GM20000 (cell line): ENCODE results near the gene RAD51.

Experiments
- DNase-seq: peaks from one replicate; pipeline ENCODE4 v3.0.0; 2012; ENCODE audit warnings: low spot score
- TF ChIP-seq, protein P1 (sequence below): IDR thresholded peaks from 2 replicates; pipeline ENCODE4 v1.5.1; 2012; ENCODE audit warnings: mild to moderate bottlenecking, control low read depth; ENCODE audit errors: extremely low read depth, missing control alignments

Gene RAD51

DNA sequence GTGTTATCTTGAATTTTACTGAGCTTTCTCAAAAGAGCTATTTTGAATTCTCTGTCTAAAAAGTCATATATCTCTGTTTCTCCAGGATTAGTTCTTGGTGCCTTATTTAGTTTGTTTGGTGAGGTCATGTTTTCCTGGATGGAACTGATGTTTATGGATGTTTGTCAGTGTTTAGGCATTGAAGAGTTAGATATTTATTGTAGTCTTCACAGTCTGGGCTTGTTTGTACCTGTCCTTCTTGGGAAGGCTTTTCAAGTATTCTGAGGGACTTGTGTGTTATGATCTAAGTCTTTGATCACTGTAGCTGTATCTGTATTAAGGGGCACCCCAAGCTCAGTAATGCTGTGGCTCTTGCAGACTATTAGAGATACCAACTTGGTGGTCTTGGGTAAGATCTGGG lies 10.6 kb upstream of the RAD51 start:
- no peak for DNase-seq
- TF ChIP-seq, protein P1, sequence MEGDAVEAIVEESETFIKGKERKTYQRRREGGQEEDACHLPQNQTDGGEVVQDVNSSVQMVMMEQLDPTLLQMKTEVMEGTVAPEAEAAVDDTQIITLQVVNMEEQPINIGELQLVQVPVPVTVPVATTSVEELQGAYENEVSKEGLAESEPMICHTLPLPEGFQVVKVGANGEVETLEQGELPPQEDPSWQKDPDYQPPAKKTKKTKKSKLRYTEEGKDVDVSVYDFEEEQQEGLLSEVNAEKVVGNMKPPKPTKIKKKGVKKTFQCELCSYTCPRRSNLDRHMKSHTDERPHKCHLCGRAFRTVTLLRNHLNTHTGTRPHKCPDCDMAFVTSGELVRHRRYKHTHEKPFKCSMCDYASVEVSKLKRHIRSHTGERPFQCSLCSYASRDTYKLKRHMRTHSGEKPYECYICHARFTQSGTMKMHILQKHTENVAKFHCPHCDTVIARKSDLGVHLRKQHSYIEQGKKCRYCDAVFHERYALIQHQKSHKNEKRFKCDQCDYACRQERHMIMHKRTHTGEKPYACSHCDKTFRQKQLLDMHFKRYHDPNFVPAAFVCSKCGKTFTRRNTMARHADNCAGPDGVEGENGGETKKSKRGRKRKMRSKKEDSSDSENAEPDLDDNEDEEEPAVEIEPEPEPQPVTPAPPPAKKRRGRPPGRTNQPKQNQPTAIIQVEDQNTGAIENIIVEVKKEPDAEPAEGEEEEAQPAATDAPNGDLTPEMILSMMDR, result no peak

DNA sequence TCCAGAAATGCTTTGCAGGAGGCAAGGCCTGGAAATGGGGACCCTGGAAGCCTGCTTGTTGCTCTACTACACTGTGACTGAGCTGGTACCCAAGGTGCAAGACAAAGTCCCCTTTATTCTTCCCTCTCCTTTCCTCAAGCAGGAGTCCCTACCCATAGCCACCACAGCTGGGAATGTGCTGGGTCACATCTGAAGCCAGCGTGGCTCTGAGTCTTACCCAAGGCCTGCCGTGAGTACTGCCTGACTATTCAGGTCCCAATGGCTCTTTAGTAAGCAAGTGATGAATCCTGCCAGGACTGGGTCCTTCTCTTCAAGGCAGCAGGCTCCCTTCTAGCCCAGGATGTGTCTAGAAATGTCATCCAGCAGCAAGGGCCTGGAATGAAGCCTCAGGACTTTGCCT lies 9.6 kb upstream of the RAD51 start:
- TF ChIP-seq, protein P1, result no peak
- DNase-seq, result no peak

DNA sequence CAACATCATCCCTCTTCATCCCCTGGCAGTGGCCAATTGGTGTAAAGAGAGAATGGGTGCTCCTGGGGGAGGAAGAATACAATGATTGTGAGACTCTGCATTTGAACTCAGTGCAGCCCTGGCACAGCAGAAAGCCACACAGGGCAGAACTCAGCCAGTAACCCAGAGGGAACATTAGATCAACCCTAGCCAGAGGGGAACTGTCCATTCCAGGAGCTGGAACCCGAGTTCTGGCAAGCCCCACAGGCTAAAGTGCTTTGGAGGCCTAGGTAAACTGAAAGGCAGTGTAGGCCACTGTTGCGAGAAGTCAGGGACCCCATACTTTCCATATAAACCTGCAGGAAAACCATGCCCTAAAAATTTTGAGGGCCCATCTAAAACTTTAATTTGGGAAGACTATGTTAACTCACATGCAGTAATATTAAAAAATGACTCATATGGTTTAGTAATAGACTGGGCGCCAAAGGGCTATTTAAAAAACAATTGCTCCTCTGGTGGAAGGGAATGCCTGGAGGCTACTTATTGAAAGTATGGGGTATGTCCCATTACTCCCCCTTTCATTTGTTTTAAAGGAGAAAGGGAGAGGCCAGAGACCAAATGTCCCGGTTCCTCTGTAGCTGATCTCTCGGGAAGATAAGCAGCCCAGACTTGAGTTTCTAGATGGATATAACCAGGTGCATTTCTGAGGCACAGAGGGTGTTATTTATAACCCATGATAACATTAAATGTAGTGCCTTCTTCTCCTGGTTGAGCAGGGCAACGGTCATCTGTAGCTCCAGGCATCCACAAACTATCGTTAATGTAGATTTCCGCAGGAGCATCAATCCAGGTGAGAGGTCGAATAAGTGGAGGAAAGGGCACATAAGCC lies 5.8 kb upstream of the RAD51 start:
- TF ChIP-seq, protein P1, result no peak
- no peak for DNase-seq

DNA sequence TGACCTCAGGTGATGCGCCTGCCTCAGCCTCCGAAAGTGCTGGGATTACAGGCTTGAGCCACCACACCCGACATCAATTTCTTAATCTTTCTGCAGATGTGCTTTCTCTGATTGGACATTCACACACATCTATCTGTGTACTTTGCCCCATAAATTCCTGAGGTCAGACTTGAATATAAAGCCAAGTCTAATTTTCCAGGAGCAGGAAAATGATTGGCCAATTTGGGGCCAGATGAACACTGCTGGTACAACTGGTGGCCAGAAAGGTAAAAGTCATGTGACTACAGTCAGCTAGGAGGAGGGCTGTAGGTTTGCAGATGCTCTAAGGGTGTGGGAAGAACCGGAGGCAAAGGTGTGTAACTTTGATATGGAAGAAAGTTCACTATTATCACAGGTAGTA lies 3.2 kb upstream of the RAD51 start:
- TF ChIP-seq, protein P1, result no peak
- DNase-seq, result no peak

DNA sequence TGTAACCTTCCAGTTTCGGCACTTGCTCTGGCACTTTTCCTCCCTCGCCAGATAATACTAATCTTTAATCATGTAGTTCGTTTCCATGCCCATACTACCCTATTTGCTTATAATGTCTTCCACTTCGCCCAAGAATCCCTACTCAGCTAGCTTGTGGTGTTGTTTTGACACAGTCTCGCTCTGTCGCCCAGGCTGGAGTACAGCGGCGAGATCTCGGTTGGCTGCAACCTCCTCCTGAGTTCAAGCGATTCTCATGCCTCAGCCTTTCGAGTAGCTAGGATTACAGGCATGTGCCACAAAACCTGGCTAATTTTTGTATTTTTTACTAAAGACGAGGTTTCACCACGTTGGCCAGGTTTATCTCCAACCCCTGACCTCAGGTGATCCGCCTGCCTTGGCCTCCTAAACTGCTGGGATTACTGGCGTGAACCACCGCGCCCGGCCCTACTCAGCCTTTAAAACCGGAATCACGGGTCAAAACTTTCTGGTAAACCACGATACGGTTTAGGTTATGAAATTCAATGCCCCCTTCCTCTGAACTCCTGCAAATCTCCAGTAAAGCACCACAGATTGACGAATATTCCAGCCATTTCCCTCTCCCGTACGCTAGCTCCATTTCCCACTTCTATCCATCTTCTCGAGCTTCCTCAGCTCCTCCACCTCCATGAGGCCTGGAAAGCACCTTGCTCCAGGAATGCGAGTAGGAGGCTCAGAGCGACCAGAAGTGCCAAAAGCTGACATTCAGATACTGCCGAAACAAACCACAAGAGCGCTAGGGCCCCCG lies 878 bp upstream of the RAD51 start:
- peak; percentile 23 for DNase-seq

DNA sequence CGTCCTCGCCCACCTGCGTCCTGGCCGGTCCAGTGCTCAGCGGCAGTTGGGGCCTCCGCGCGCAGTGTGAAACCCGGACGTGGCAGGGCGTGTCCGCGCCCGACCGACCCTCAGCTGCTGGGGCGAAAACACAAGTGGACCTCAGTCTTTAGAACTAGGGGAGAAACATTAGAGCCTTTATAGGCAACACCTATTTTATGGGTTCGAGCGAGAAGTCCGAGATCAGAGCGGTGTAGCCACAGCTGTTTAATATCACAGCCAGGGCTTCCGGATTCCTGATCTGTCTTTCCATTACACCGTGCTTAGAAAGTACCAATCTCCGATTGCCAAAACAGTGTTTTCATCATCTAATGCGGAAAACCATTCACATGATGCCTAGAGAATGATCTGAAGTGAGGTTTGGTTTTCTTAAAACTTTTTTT lies 506 bp downstream of the RAD51 start:
- peak; percentile 59 for DNase-seq
- TF ChIP-seq, protein P1, result no peak

More for the DNA sequence above, 878 bp upstream of the RAD51 start:
- TF ChIP-seq, protein P1, result no peak

DNA sequence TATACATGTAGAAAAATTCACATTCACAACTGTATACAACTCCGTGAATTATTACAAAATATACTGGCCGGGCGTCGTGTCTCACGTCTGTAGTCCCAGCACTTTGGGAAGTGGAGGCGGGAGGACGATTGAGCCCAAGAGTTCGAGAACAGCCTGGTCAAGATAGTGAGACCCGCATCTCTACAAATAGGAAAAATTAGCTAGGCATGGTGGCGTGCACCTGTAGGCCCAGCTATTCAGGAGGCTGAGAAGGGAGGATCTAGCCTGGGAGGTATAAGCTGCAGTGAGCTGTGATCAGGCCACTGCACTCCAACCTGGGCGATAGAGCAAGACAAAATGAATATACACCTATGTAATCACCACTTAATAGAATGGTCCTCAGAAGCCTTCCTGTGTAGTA lies 1.3 kb downstream of the RAD51 start:
- TF ChIP-seq, protein P1, result no peak
- DNase-seq, result no peak
